HEK293T (cell line): ENCODE data around the gene COX6A2.

ENCODE experiments used
- CTCF ChIA-PET: fragments of 350-600 bp; formaldehyde crosslinking; extraction: SDS; loops from one replicate; lab custom pipeline; 2021; ENCODE audit warnings: antibody characterized with exemption, inconsistent platforms; lab: Yijun Ruan, JAX
- POLR2A ChIA-PET: fragments of 350-600 bp; formaldehyde crosslinking; extraction: SDS; loops from one replicate; lab custom pipeline; 2020; ENCODE audit warnings: antibody characterized with exemption, inconsistent platforms; lab: Yijun Ruan, JAX
- DNase-seq: peaks from one replicate; pipeline ENCODE4 v3.0.0; 2012; ENCODE audit warnings: mixed read lengths; ENCODE audit errors: extremely low spot score
- ARNT ChIP-seq: fragments of 450-650 bp; IDR thresholded peaks from 2 replicates; pipeline ENCODE4 v1.6.1; 2017; ENCODE audit warnings: mild to moderate bottlenecking
- BHLHE40 ChIP-seq: fragments of 450-650 bp; IDR thresholded peaks from 2 replicates; pipeline ENCODE4 v1.6.1; 2016; ENCODE audit warnings: mild to moderate bottlenecking, moderate library complexity, borderline replicate concordance
- CTBP1 ChIP-seq: fragments of 450-650 bp; IDR thresholded peaks from 2 replicates; pipeline ENCODE4 v1.6.1; 2016; ENCODE audit warnings: borderline replicate concordance
- ELF4 ChIP-seq: fragments of 450-650 bp; IDR thresholded peaks from 2 replicates; pipeline ENCODE4 v1.6.1; 2017; ENCODE audit warnings: antibody characterized with exemption
- FOXA1 ChIP-seq: fragments of 450-650 bp; IDR thresholded peaks from 2 replicates; pipeline ENCODE4 v1.6.1; 2016; ENCODE audit warnings: mild to moderate bottlenecking
- FOXK2 ChIP-seq: fragments of 450-650 bp; IDR thresholded peaks from 2 replicates; pipeline ENCODE4 v1.6.1; 2016; ENCODE audit warnings: mild to moderate bottlenecking
- FOXM1 ChIP-seq: fragments of 450-650 bp; IDR thresholded peaks from 2 replicates; pipeline ENCODE4 v1.6.1; 2017; ENCODE audit warnings: mild to moderate bottlenecking, borderline replicate concordance
- HDGF ChIP-seq: fragments of 450-650 bp; IDR thresholded peaks from 2 replicates; pipeline ENCODE4 v1.6.1; 2017; ENCODE audit warnings: antibody characterized with exemption, borderline replicate concordance
- L3MBTL2 ChIP-seq: fragments of 450-650 bp; conservative IDR thresholded peaks from 2 replicates; pipeline ENCODE4 v1.6.1; 2016; ENCODE audit warnings: mild to moderate bottlenecking
- LEF1 ChIP-seq: fragments of 450-650 bp; IDR thresholded peaks from 2 replicates; pipeline ENCODE4 v1.6.1; 2017; ENCODE audit warnings: mild to moderate bottlenecking, borderline replicate concordance
- NFRKB ChIP-seq: fragments of 450-650 bp; IDR thresholded peaks from 2 replicates; pipeline ENCODE4 v1.6.1; 2016; ENCODE audit warnings: mild to moderate bottlenecking, moderate library complexity
- PKNOX1 ChIP-seq: fragments of 450-650 bp; IDR thresholded peaks from 2 replicates; pipeline ENCODE4 v1.6.1; 2016
- SP1 ChIP-seq: fragments of 450-650 bp; IDR thresholded peaks from 2 replicates; pipeline ENCODE4 v1.6.1; 2017
- SUZ12 ChIP-seq: fragments of 450-650 bp; IDR thresholded peaks from 2 replicates; pipeline ENCODE4 v1.6.1; 2016; ENCODE audit warnings: mild to moderate bottlenecking
- TARDBP ChIP-seq: fragments of 450-650 bp; IDR thresholded peaks from 2 replicates; pipeline ENCODE4 v1.6.1; 2016
- ZNF384 ChIP-seq: fragments of 450-650 bp; IDR thresholded peaks from 2 replicates; pipeline ENCODE4 v1.6.1; 2016

The COX6A2 gene

DNA sequence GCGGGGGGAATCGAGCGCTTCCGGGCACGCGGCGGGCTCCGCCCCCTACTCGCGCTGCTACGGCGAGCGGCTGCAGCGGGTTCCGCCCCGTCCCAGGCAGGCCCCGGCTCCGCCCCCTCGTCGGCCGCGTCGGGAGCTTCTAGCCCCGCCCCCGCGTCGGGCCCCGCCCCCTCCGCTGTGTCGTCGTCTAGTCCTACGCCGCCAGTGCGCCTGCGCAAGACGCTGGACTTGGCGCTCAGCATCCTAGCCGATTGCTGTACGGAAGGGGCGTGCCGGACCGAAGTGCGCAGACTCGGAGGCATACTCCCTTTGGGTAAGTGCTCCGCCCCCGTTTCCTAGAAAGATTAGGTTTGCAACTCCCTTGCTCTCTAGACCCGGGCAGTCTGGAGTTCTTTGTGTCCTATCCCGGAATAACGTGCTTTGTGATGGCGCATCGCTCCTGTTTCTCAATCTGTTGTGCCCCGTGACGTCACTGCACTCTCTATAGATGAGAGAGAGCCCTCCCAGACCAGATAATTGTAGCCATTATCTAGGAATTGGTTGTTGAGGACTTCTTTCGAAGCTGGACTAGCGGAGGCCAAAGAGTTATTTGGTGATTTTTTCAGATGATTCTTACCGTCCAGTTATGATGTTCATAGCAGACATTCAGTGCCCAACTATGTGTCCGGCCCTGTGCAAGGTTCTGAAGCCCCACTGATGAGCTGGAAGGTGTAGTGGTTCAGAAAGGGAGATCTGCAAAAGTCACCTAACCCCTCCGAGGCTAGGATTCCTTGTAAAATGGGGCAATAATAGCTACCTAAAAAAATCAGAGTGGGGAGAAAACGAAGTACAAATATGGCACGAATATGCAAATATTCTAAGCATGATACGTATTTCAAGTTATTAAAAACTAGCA, 31.8 kb upstream of the COX6A2 start:
- DNase-seq, result peak; percentile 98
- POLR2A ChIA-PET, result interaction anchor here (0.5 to 5.4 kb wide), 21 partner anchors 9 to 417 kb away, joined by 3 to 27 read pairs (median 5); partner anchors contain the start of genes COX6A2, FUS, KAT8 and RUSF1
- CTCF ChIA-PET, result interaction anchor here (0.6 to 1.5 kb wide), 10 partner anchors 8 to 461 kb away, joined by 3 to 5 read pairs (median 4); partner anchors contain the start of genes RUSF1 and TGFB1I1
- TF ChIP-seq HDGF, result no peak
- TF ChIP-seq LEF1, result no peak
- no peak for TF ChIP-seq FOXM1
- no peak for TF ChIP-seq TARDBP
- no peak for TF ChIP-seq PKNOX1
- TF ChIP-seq ZNF384, result no peak
- no peak for TF ChIP-seq FOXK2
- no peak for TF ChIP-seq NFRKB
- no peak for TF ChIP-seq ELF4
- no peak for TF ChIP-seq L3MBTL2

DNA sequence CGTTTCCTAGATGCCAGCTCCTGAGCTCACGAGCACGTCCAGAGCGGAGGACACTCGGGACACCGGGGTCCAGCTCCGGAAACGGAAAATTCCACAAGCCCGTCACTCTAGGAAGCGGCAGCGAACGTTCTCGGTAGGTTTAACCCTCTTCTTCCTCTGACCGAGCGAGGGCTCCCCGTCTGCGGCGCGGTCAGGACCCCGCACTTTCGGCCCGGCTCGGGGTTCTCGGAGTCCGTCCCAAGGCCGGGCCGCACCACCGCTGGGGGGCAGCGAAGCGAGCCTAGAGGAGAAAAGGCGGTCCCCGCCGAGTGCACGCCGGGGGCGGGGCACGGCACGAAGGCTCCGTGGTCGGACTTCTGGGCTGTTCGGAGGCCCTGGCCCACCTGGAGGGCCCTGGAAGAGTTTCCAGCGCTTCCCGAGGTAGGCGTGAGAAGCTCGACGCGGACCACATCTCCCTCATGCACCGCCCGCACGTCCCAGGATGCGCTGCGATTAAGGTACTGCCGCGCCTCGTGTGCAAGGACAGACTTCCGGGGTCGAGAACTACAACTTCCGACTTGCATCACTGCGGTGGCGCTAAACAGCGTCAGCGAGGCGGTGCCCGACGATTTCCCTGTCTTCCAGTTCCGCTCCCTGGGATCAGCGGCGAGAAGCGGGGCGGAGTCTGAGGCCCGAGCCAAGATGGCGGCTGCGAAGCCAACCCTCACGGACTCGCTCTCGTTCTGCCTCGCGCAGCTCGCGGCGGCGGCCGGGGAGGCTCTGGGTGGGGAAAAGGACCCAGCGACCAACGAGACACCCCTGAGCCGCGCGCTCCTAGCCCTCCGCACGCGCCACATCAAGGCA, 30.9 kb upstream of the COX6A2 start, which contains the start of gene ARMC5:
Gene ARMC5, plus strand, starts transcription at position 658 of the 843 bp plus-strand sequence. Its CDS starts 24 bp downstream, at position 682.
- POLR2A ChIA-PET, result interaction anchor here (0.8 to 5.4 kb wide), 13 partner anchors 10 to 415 kb away, joined by 3 to 27 read pairs (median 6); partner anchors contain the start of genes KAT8, RUSF1, SLC5A2 and TGFB1I1

DNA sequence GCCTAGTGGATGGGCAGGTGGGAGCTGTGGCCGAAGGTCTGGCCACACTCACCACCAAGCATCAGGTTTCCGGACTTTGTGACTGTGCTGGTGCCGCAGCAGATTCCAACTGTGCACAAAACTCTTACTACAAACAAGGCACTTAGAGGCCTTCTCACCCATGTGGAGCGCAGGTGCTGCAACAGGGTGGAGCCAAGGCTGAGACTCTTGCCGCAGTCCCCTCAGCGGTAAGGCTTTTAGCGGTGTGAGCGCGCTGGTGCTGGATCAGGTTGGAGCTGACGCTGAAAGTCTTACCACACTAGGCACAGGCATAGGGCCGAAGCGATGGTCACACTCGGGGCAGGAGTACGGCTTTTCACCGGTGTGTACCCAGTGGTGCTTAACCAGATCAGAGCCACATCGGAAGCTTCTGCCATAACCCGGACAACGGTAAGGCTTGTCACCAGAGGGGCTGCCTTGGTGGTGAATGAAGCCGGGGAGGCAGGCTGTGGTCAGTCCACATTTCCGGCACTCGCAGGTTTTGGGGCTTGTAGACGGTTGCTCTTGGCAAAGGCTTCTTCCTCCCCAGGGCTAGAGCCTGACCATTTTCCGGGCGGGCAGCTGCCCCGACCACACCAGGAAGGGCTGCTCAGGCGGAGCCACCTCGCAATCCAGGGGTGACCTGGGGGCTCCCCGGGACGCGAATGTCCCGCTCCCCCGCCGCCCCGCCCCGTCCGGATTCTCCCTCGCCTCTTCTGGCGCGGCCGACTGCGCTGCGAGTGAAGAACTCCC, 30.1 kb upstream of the COX6A2 start:
- DNase-seq, result no peak
- CTCF ChIA-PET, result interaction anchor here (1.3 kb wide), 1 partner anchor 15 kb away, joined by 5 read pairs; no protein-coding TSS in a partner anchor
- TF ChIP-seq LEF1, result no peak
- TF ChIP-seq NFRKB, result no peak
- TF ChIP-seq L3MBTL2, result peak; percentile 48; the same call in 1 of the 2 replicates

More for the DNA sequence above, 30.9 kb upstream of the COX6A2 start, which contains the start of gene ARMC5:
- DNase-seq, result peak; percentile 85
- TF ChIP-seq ELF4, result peak; percentile 89
- no peak for TF ChIP-seq BHLHE40
- no peak for TF ChIP-seq SP1
- TF ChIP-seq L3MBTL2, result peak; percentile 98
- CTCF ChIA-PET, result interaction anchor here (1.3 kb wide), 1 partner anchor 15 kb away, joined by 5 read pairs; no protein-coding TSS in a partner anchor

DNA sequence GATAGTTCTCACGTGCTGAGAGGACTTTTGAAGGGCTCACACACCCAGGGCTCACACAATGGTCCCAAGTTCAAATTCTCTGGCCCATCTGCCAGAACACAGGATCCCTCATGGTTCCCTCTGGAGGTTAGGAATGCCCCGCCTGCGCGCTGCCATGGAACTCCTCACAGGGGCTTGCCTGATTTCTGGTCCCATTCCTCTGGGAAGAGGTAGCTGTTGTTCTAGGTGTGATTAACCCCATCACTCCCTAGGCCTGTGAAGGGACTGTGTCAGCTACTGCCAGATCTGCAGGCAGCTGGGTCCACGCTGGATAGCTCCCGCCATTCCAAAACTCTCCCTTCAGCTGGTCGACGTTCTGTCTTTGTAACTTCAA, 28.8 kb upstream of the COX6A2 start:
- POLR2A ChIA-PET, result interaction anchor here (2.2 kb wide), 1 partner anchor 14 kb away, joined by 11 read pairs; the partner anchor contains the start of gene ZNF843
- TF ChIP-seq FOXK2 (no peak), TARDBP (no peak), L3MBTL2 (no peak; the same call in 1 of the 2 replicates), SP1 (no peak), FOXM1 (no peak), SUZ12 (no peak), LEF1 (no peak), ARNT (no peak), CTBP1 (no peak), ZNF384 (no peak), NFRKB (no peak), FOXA1 (no peak), BHLHE40 (no peak), PKNOX1 (no peak), HDGF (no peak), ELF4 (no peak)
- DNase-seq, result no peak
- CTCF ChIA-PET, result no interaction called here

More for the DNA sequence above, 30.1 kb upstream of the COX6A2 start:
- POLR2A ChIA-PET, result interaction anchor here (1.4 to 5.4 kb wide), 7 partner anchors 13 to 278 kb away, joined by 3 to 27 read pairs (median 7); partner anchors contain the start of genes RUSF1, SLC5A2, TGFB1I1 and ZNF843

- ChIA-PET CTCF (interaction anchor here (0.5 to 1.2 kb wide), 6 partner anchors 12 to 645 kb away, joined by 3 to 5 read pairs (median 4); partner anchors contain the start of gene ZNF843), POLR2A (interaction anchor here (1.0 kb wide), 2 partner anchors 16 to 53 kb away, joined by 3 read pairs; partner anchors contain the start of genes RUSF1 and TGFB1I1)
- TF ChIP-seq SP1 (no peak), LEF1 (no peak), FOXA1 (no peak), SUZ12 (no peak), L3MBTL2 (no peak), FOXK2 (no peak), PKNOX1 (no peak)
- DNase-seq, result no peak
These were observed 27.6 kb upstream of the COX6A2 start for GRCh38 chr16:31455601-31456314.
